ENCODE data around the gene SARDH.

SARDH gene

DNA sequence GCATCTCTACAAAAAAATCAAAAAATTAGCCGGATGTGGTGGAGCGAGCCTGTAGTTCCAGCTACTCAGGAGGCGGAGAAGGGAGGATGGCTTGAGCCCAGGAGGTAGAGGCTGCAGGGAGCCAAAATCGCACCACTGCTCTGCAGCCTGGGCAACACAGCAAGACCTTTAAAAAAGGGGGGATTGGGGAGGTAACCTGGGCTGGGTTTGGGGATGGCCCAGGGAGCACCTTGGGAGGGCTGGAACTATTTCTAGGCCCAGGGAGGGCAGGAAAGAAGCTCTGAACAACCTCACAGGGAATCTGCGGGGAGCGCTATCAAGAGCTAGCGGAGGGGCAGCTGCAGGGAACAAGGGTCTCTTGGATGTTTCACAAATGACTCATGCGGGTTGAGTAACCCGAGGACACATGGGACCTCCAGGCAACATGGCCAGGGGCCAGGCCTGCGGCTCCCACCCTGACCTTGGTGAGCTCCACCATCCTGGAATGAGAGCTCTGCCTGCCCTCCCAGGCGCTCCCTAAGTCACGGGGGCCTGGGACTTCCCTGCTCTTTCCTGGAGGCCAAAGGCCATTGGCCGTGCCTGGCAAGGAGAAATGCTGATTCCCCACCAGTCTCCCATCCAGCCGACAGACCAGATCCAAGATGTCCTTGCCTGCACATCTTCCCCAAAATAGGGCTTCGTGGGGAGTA lies 23.4 kb downstream of the SARDH start:
- DNase-seq (ENCODE audit: low spot score), result no peak

DNA sequence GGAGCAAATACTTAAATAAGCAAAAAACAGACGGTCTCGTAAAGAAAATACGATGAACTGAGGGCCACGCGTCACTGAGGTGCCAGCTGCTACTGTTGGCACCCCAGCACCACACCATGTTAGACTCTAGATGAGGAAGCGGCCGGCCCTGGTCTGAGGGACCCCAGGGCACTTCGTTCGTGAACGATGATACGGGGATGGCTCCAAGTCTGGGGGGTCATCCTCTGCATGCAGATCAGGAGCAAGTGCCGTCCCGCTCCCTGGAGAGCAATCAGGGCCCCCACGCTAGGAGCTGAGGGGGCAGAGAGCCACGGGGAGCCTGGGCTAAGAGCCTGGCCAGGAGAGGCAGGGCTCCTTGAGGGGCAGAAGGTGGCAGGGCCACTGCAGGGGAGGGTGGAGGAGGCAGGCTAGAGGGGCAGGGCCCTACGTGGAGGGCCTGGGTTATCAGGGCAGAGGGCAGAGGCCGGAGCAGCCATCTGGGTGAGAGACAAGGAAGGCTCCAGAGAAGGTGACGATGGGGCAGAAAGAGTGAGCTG lies 24.1 kb downstream of the SARDH start:
- DNase-seq (ENCODE audit: low spot score), result no peak

DNA sequence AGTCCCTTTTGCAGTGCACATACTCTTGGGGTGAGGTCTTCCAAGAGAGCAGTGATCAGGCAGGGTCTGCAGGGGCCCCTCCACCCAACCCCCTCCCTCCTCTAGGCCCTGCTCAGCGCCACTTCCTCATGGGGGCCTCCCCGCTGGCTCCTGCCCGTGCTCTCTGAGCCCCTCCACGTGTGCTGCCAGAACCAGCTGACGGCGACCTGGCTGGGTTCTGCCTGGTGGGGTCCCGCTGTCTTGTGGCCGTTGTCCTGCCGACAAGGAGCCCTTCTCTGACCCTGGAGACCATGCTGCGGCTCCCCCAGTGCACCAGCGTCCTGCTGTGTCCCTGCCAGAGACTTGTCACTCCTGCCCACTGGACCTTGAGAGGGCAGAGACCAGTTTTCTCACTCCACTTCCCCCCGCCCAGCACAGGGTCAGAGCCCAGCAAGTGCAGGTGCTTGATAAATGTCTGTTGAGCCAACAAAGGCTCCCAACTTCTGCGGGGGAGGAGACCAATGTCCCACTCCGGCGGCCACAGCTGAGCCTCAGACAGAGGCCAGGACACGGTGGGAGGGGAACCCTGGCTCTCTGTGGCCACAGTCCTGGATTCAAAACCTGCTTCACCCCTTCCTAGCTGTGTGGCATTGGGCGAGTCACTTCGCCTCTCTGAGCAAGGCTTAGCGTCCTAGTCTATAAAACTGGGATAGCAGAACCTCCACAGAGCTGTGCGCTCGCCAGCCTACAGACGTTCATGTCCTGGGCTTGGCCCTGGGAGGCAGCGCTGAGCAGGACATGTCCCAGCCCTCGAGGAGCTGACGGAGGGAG lies 24.8 kb downstream of the SARDH start:
- DNase-seq (ENCODE audit: low spot score), result no peak

DNA sequence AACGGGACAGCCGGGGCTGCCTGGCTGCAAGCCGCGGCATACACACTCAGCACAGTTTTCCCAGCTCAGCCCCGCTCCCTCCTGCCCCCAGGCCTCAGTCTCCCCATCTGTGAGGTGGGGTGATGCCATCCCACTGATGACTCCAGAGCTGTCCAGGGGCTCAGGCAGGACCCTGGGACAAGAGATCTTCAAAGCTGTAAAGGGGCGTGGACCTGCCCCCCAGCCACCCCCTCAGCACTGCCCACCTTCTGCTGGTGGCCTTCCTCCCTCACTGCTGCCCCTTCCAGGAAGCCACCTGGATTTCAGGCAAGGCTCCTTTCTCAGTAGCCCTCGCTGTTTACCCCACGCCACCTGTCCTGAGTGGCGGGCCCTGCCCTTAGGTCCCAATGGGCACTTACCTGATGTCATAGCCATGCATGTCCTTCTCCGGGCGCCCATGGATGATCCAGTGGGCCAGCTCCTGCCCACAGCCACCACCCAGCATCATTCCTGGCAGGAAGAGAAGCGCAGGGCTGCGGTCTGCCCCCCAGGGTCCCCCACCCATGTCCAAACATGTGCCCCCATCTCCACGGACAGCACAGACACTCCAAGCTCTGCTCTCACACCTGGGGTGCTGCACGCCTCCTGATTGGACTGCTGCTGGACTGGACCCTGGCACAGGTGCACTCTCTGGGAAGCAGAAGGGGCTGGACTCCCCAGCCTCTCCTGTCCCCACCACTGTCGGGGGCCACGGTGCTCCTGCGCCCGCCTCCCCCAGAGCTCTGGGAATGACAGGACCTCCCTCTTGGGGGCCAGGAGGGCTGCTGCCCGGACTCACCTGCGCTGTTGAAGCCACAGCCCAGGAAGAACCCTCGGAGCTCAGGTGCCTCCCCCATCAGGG lies 25.7 kb downstream of the SARDH start:
- DNase-seq (ENCODE audit: low spot score), result no peak

DNA sequence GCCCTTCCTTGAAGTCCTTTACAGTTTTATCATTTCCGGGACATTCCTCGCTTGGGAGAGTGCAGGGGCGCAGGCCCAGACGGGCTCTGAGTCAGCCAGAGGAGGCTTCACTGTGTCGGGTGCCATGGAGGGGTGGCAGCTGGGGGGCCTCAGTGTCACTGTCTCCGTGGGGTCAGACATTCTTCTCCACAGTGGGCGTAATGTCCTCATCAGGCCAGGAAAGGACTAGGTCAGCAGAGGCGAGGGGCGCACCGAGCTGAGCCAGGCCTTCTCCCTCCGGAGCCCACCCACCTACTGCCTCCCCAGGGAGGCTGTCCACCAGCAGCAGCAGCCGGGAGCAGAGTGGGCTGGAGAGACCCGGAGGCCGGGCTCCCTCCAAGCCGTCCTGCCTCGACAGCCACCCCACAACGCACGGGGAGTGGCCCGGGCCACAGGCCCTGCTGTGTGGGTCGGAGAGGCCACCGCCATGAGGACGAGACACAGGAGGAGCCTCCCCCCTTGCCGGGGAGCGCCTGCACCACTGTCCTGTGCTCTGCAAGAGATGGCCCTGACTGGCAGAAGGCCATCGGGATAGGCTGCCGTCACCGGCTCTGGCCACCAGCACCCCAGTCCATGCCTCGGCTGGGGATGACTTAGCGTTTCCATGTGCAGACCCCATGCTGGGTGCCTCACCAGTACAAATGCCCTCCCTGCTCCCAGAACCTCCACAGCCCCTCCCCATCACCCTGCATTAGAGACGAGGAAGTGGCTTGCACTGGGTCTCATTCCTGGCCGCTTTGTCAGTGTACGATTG lies 26.5 kb downstream of the SARDH start:
- DNase-seq (ENCODE audit: low spot score), result no peak

DNA sequence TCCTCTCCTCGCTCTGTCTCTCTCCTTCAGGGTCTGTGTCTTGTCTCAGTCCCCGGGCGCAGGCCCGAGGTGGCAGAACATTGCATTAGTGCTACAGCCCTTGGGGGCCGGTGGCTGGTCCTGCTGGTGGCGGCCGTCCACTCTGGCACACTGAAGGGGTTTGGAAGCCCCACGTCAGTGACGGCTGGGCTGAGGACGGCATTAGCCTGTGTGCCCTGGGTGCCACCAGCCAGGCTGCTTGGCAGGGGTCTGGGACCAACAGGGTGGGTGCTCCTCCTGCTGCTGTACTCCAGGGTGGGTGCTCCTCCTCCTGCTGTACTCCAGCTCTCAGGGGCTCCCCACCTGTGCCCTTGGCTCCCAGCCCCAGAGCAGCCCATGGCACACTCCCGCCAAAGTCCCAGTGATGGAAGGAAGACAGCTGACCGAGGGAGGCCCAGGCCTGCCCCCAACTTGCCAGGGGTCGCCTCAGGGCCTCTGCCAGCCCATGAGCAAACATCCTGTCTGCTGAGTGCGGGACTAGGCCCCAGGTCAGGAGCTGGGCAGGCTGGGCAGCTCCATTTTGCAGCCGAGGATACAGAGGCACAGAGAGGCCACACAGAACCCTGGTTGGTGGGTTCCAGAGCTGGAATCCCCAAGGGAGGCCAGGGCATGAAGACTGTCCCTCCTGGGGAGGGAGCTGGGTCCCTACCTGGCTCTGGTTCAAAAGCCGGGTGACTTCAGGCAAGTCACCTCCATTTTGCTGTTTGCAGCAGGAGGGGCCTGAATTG lies 27.3 kb downstream of the SARDH start:
- no peak for DNase-seq (ENCODE audit: low spot score)

DNA sequence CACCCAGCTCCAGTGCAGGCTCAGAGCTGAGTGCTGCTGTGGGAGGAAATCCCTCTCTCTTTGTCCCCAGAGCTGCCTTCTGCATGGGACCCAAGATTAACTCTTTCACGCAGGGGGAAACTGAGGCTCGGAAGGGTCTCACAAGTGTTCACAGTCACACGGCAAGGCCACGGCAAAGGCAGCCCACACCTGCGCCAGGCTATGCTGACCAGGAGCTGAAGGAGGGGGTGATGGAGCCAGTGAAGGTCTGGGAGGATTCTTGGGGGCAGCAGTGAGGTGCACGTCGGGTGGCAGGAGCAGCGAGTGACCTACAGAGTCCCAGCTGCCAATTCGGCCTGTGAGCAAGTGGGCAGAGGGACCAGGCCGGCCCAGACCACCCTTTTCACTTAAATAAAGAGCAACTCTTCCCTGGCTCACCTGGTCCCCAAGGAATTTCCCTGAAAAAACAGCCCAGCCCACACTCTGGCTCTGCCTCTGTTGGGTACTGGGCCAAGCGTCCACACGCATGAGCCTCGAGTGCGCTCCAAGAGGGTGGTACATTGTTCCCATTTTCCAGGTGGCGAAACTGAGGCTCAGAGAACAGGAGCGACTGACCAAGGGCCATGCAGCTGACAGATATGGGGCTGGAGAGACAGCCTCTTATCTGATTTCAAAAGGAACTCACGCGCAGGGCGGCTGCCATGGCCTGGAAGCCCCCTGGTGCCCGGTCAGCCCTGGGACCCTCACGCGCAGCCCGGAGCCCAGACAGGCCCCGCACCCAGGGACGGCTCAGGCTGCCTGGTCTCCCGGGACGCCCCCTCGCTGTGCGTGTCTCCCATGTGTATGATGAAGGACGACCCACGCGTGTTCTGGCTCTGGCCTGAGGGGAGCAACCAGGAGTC lies 28.2 kb downstream of the SARDH start:
- no peak for DNase-seq (ENCODE audit: low spot score)

DNA sequence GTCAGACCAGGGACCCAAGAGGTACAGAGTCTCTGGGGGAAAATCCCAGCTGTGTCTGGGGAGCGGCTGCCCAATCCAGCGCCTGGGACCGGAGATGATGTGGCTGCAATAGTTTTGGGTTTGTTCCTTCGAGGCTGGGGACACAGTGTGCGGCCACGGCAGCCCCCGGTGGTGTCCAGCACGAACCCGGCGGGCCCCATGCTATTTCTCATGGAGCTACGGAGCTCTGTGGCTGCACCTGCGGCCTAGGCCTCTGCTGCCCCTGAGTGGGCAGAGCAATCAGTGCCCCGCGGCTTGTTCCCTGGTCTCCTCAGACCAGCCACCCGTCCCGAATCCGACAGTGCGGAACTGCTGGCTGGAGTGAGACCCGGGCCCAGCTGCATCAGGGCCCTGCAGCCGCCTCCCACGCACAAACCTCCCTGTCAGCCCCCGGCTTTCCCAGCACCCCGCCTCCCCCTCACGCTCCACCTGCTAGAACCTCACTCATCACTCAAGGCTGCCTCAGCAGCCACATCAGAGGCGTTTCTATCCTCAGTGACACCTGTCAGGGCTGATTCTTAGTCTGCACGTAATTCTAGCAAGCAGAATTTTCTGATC lies 29.0 kb downstream of the SARDH start:
- DNase-seq (ENCODE audit: low spot score), result peak; percentile 62

DNA sequence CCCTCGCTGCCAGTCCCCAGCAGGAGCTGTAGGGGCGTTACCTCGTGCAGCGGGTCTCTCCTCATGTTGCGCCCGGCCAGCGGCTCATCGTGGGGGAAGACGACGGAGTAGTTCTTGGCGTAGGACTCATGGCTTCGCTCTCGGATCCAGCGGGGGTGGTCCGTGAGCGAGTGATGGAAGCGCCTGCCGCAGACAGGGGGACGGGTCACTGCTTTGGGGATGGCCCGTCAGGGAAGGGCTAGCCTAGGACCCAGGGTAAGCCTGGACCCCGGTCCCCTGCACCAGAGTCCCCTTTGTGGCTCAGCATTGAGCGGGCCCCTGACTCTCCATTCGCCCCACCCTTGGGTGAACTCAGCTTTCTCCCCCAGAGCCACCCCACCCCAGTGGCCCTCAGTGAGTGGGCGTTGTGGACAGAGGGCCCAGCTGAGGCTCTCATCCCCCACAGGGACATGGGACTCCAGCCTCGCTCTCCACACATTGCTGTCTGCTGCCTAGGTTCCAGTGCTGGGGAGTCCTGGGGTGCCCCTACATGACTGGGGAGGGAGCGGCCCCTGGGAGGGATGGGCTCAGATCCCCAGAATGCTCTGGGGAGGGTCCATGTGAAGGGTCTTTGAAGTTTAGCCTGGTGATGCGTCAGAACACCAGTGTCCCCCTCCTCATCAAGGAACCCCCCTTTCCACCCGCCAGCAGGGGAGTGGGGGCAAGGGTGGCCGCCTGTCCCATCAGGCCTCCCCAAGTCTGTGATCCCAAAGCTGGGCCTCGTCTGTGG lies 29.7 kb downstream of the SARDH start:
- no peak for DNase-seq (ENCODE audit: low spot score)

DNA sequence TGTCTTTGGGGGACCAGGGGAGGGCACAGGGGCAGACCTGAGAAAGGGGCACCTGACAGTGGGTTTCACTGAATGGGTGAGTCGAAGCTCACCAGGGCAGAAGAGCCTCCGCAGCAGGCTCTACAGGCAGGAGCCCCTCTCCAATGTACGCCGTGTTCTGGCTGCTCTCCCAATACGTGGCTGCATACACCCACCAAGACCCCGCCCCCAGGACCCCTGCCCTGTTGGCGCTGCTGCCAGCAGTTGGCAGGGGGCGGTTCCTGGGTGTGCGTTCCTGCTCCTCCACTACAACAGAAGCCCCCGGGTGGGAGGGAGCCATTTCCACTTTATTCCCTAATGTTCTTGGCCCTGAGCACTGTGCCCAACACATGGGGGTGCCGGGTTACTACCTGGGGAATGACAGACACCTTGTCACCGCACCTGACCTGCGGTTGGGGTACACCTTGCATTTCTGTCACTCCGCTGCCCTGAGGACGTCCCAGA lies 30.3 kb downstream of the SARDH start:
- no peak for DNase-seq (ENCODE audit: low spot score)

DNA sequence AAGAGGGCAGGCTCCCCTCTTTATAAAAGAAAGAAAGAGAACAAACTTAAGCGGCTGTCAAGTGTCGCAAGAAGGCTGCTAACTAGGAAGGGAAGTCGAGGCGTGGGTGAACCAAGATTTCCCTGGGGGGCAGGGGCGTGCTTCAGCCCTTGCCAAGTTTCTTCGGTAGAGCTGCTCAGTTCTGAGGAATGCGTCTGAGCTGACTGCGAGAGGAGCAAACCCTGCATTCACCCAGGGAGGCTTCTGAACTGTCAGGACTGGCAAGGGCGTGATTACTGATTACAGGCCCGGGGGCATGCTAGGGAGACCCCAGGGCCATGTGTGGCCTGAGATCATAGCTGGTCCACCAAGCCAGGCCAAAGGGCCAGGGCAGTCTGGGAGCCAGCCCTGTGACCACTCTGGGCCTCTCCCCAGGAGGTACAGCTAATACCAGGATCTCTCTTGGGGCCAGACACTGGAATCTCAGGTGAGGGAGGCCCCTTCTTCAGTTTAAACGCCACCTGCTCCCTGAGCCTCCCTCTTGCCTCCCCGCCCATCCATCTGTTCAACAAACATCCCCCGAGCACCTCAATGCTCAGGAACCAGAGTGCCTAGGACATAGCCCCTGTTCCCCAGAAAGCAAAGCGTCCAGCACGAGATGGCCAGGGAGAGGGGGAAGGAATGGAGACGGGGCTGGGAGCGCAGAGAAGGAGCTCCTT lies 30.9 kb downstream of the SARDH start:
- no peak for DNase-seq (ENCODE audit: low spot score)

DNA sequence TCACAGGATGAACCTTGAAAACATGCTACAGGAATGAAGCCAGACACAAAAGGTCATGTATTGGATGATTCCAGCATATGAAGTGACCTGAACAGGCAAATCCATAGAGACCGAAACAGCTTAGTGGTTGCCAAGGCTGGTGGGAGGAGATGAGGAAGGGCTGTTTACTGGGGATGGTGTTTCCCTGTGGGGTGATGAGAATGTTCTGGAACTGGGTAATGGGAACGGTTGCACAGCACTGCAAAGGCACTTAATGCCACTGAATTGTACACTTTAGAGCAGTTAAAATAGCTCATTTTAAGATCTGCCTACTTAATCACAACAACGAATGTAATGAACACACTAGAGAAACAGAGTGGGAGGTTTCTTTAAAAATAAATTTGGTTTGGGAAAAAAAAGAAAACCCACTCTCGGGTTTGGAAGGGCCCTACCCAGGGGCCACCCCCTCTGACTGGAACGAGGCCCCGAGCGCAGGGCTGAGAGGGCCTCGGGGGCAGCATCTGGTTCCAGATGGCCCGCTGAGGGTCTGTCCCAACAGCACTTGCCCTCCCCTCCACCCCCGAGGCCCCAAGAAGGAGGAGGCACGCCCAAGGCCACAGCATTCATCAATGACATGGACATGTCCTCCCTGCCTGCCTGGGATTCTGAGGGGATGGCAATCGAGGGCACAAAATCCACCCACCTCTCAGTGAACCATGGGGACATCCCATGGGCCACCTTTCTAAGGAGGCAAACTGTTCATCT lies 31.7 kb downstream of the SARDH start:
- no peak for DNase-seq (ENCODE audit: low spot score)

DNA sequence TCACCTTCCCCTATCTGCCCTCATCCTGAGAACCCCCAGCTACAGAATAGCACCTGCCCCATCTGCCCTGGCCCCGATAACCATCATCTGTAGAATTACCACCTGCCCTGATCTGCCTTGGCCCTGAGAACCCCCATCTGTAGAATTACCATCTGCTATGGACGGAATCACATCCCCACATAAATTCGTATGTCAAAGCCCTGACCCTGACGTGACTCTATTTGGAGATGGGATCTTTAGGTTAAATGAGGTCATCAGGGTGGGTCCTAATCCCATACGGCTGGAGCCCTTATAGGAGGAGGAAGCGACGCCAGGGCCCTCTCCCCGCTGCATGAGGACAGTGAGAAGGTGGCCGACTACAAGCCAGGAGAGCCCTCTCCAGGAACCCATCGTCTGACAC lies 32.6 kb downstream of the SARDH start:
- no peak for DNase-seq (ENCODE audit: low spot score)

DNA sequence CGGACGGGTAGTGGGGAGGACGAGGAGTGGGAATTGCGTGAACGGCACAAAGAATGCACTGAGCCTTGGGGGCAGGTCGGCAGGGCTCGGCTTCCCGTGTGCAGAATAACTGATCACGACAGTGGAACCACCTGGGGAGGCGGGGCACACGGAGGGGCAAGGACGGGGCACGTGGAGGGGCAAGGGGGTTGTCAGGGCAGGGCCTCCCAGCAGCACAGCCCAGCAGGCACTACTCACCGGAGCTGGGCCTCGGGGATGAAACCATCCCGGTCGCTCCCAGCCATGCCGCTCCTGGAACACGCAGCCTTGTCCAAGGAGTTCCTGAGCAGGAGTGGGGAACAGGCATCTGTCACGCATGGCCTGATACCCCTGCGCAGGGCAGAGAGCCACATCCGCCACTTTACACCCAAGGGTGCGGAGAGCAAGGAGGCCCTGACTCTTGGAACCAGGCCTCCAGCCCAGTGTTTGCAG lies 33.4 kb downstream of the SARDH start:
- no peak for DNase-seq (ENCODE audit: low spot score)

DNA sequence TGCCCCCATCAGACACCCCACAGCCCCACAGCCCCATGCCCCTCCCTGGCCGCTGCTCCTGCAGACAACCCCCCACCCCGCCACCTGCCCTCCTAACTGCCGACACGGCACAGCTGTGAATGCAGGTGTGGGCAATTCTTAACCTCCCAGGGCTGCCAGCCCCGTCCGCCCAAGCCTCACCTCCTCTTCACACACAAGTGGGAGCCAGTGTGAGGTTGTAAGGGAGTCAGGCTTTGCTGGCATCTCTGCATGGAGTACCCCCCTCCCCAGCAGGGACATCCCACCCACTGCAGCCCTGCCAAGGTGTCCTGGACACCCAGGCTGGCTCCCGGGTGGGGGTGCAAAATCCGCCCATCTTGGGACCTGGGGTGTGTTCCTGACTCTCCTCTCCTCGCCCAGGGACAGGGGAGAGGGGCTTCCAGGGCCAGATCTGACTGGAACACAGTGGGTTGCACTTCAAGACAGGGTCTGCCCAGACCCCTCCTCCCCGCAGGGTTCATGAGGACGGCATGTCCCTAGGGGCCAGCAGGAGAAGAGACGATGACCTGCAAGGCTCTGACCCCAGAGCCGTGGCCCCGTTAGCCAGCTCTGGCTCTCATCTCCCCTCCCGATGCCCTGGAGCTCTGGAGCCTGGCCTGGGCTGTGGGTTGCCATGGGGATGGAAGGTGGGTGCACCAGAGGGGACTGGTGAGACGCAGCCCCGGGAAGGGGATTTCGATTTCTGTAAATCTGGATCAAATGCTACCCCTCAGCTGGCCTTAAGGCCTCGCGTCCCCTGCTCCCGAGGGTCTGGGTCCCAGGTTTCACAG lies 34.4 kb downstream of the SARDH start:
- DNase-seq (ENCODE audit: low spot score), result no peak

All from CD4-positive, alpha-beta T cell treated with Interleukin-2 at 100 ng/mL for 4 hours (primary cell).